A549 (cell line): ENCODE results near the gene MYO1B. TPM values are rescaled to one million over a fixed set of nuclear protein-coding genes. Genes with fewer than 3 reads are reported as not detected.
A peak's percentile ranks its signal among the peaks of the same experiment; 100 is the strongest.

Experiments used
- ATAC-seq, 2 experiments: fragments of 200-7000 bp in 1 of 2; fragments of >200 bp in 1 of 2; cut with Nextera tagmentation in 1 of 2; cut with Tn5 transposase in 1 of 2; 3 replicates each; pipeline versions ENCODE4 v1.8.0 to v1.9.1; 2018 to 2020; ENCODE audit warnings: mild to moderate bottlenecking in 1 of 2, moderate library complexity in 1 of 2
- CTCF ChIA-PET: fragments of 300-600 bp; sonication (Branson Sonifier 250); formaldehyde crosslinking; extraction: SDS; loops from one replicate; lab custom pipeline; 2021; ENCODE audit warnings: antibody characterized with exemption, inconsistent platforms; lab: Yijun Ruan, JAX
- POLR2A ChIA-PET: fragments of 350-600 bp; formaldehyde crosslinking; extraction: SDS; loops from one replicate; lab custom pipeline; 2021; ENCODE audit warnings: antibody characterized with exemption, inconsistent platforms; lab: Yijun Ruan, JAX
- DNase-seq, 2 experiments: peaks; one replicate each; pipeline versions ENCODE4 v3.0.0 to v3.0.0-alpha.2; 2011 to 2016; ENCODE audit warnings: low read depth in 1 of 2, low spot score in 1 of 2
- FAIRE-seq: peaks from 2 replicates; lab custom pipeline; 2011; peaks lifted over from hg19 to GRCh38; lab: Jason Lieb, UNC
- H3K27ac ChIP-seq, 2 experiments: fragments of >200 bp; sonication (Bioruptor Twin); formaldehyde crosslinking; 3 replicates each; pipeline ENCODE4 v1.5.1; 2016 to 2017
- H3K4me1 ChIP-seq: fragments of >200 bp; sonication (Bioruptor Twin); formaldehyde crosslinking; 3 replicates; pipeline ENCODE4 v1.6.1; 2016
- H3K4me2 ChIP-seq: fragments of >200 bp; sonication (Bioruptor Twin); formaldehyde crosslinking; 3 replicates; pipeline ENCODE4 v1.6.1; 2016
- H3K4me3 ChIP-seq: fragments of >200 bp; sonication (Bioruptor Twin); formaldehyde crosslinking; 3 replicates; pipeline ENCODE4 v1.5.1; 2016
- H3K9me3 ChIP-seq: fragments of >200 bp; sonication (Bioruptor Twin); formaldehyde crosslinking; 3 replicates; pipeline ENCODE4 v1.6.1; 2016
- BHLHE40 ChIP-seq: IDR thresholded peaks from 2 replicates; pipeline ENCODE4 v1.6.1; 2012; ENCODE audit warnings: low read depth, low read length, inconsistent platforms
- CBX2 ChIP-seq: fragments of 200-600 bp; sonication (generic); IDR thresholded peaks from 2 replicates; pipeline ENCODE4 v1.6.1; 2016; ENCODE audit warnings: low read depth, mild to moderate bottlenecking, borderline replicate concordance
- CBX8 ChIP-seq: fragments of 200-600 bp; sonication (generic); IDR thresholded peaks from 2 replicates; pipeline ENCODE4 v1.6.1; 2016
- CHD4 ChIP-seq: fragments of 200-600 bp; sonication (generic); IDR thresholded peaks from 2 replicates; pipeline ENCODE4 v1.6.1; 2016; ENCODE audit warnings: antibody characterized with exemption, mild to moderate bottlenecking, borderline replicate concordance
- E2F6 ChIP-seq: IDR thresholded peaks from 2 replicates; pipeline ENCODE4 v1.6.1; 2012; ENCODE audit warnings: low read depth, borderline replicate concordance
- EHF ChIP-seq: fragments of 250-450 bp; sonication (Bioruptor Pico); IDR thresholded peaks from 2 replicates; pipeline ENCODE4 v1.5.0; 2020; ENCODE audit warnings: mild to moderate bottlenecking
- EP300 ChIP-seq, 2 experiments: fragments of >200 bp; sonication (Bioruptor Twin); formaldehyde crosslinking; IDR thresholded peaks; 2 replicates in 1 of 2; 3 replicates in 1 of 2; pipeline ENCODE4 v1.6.1; 2016 to 2017
- FOSB ChIP-seq: fragments of 250-450 bp; sonication (Bioruptor Pico); IDR thresholded peaks from 2 replicates; pipeline ENCODE4 v1.5.0; 2020; ENCODE audit warnings: mild to moderate bottlenecking, moderate library complexity
- FOSL2 ChIP-seq, 2 experiments: fragments of 450-650 bp in 1 of 2; fragments of >200 bp in 1 of 2; sonication (Bioruptor Twin) in 1 of 2; formaldehyde crosslinking; IDR thresholded peaks; 2 replicates each; pipeline versions ENCODE4 v1.5.0 to v1.6.1; 2016 to 2020; ENCODE audit warnings: mild to moderate bottlenecking in 1 of 2, moderate library complexity in 1 of 2
- FOXS1 ChIP-seq: fragments of 250-450 bp; sonication (Bioruptor Pico); IDR thresholded peaks from 2 replicates; pipeline ENCODE4 v1.5.0; 2020; ENCODE audit warnings: mild to moderate bottlenecking, moderate library complexity
- HES2 ChIP-seq: fragments of >200 bp; sonication (Bioruptor Twin); formaldehyde crosslinking; IDR thresholded peaks from 2 replicates; pipeline ENCODE4 v1.6.1; 2016
- HOXA7 ChIP-seq: fragments of 250-450 bp; sonication (Bioruptor Pico); IDR thresholded peaks from 2 replicates; pipeline ENCODE4 v1.5.0; 2020; ENCODE audit warnings: mild to moderate bottlenecking, moderate library complexity
- HOXB13 ChIP-seq: fragments of 250-450 bp; sonication (Bioruptor Pico); IDR thresholded peaks from 2 replicates; pipeline ENCODE4 v1.5.0; 2020; ENCODE audit warnings: low read depth, mild to moderate bottlenecking, moderate library complexity
- HOXB5 ChIP-seq: fragments of 250-450 bp; sonication (Bioruptor Pico); IDR thresholded peaks from 2 replicates; pipeline ENCODE4 v1.5.0; 2020; ENCODE audit warnings: mild to moderate bottlenecking, moderate library complexity
- JUN ChIP-seq, 2 experiments: fragments of >200 bp; sonication (Bioruptor Twin); formaldehyde crosslinking; IDR thresholded peaks; 2 replicates in 1 of 2; 3 replicates in 1 of 2; pipeline ENCODE4 v1.6.1; 2016 to 2017
- KDM1A ChIP-seq: fragments of 200-600 bp; sonication (generic); IDR thresholded peaks from 2 replicates; pipeline ENCODE4 v1.6.1; 2016; ENCODE audit warnings: low read depth, mild to moderate bottlenecking
- MAFK ChIP-seq: fragments of 450-650 bp; IDR thresholded peaks from 2 replicates; pipeline ENCODE4 v1.6.1; 2014; ENCODE audit not compliant: partially characterized antibody
- MAX ChIP-seq: IDR thresholded peaks from 2 replicates; pipeline ENCODE4 v1.6.1; 2012
- MAZ ChIP-seq: fragments of 150-350 bp; IDR thresholded peaks from 2 replicates; pipeline ENCODE4 v1.6.1; 2014; ENCODE audit warnings: antibody characterized with exemption, low read depth, low read length, borderline replicate concordance
- MYC ChIP-seq: IDR thresholded peaks from 2 replicates; pipeline ENCODE4 v1.6.1; 2012; ENCODE audit warnings: mild to moderate bottlenecking, inconsistent platforms, low read length, improper control_type of control experiment, borderline replicate concordance
- NFE2L2 ChIP-seq: fragments of 150-350 bp; conservative IDR thresholded peaks from 2 replicates; pipeline ENCODE4 v1.6.1; 2014; ENCODE audit warnings: low read length
- PBX3 ChIP-seq: IDR thresholded peaks from 2 replicates; pipeline ENCODE4 v1.6.1; 2012
- POLR2AphosphoS2 ChIP-seq: conservative IDR thresholded peaks from 2 replicates; pipeline ENCODE4 v1.6.1; 2012; ENCODE audit warnings: low read length, improper control_type of control experiment, inconsistent platforms
- RAD21 ChIP-seq, 2 experiments: fragments of >200 bp in 1 of 2; sonication (Bioruptor Twin) in 1 of 2; formaldehyde crosslinking in 1 of 2; IDR thresholded peaks in 1 of 2; conservative IDR thresholded peaks in 1 of 2; 2 replicates in 1 of 2; 3 replicates in 1 of 2; pipeline ENCODE4 v1.6.1; 2012 to 2018; ENCODE audit warnings: inconsistent platforms in 1 of 2
- RCOR1 ChIP-seq: fragments of 150-350 bp; IDR thresholded peaks from 2 replicates; pipeline ENCODE4 v1.6.1; 2014; ENCODE audit warnings: antibody characterized with exemption, low read length, low read depth
- RFX5 ChIP-seq: fragments of 450-650 bp; IDR thresholded peaks from 2 replicates; pipeline ENCODE4 v1.7.1; 2014; ENCODE audit warnings: antibody characterized with exemption, mild to moderate bottlenecking, moderate library complexity
- RNF2 ChIP-seq: fragments of 200-600 bp; sonication (generic); IDR thresholded peaks from 2 replicates; pipeline ENCODE4 v1.6.1; 2016; ENCODE audit warnings: low read depth, mild to moderate bottlenecking, antibody characterized with exemption, moderate library complexity, borderline replicate concordance
- USF2 ChIP-seq: fragments of 450-650 bp; IDR thresholded peaks from 2 replicates; pipeline ENCODE4 v1.6.1; 2014; ENCODE audit warnings: antibody characterized with exemption
- ZC3H11A ChIP-seq: fragments of 450-650 bp; IDR thresholded peaks from 2 replicates; pipeline ENCODE4 v1.6.1; 2014; ENCODE audit warnings: antibody characterized with exemption, mild to moderate bottlenecking
- ZFP36 ChIP-seq: fragments of 450-650 bp; IDR thresholded peaks from 2 replicates; pipeline ENCODE4 v1.6.1; 2014; ENCODE audit warnings: borderline replicate concordance; ENCODE audit not compliant: partially characterized antibody
- ZNF302 ChIP-seq: fragments of 250-450 bp; sonication (Bioruptor Pico); IDR thresholded peaks from 2 replicates; pipeline ENCODE4 v1.9.0; 2021; ENCODE audit warnings: inconsistent platforms, mild to moderate bottlenecking, moderate library complexity
- ZSCAN20 ChIP-seq: fragments of 250-450 bp; sonication (Bioruptor Pico); IDR thresholded peaks from 2 replicates; pipeline ENCODE4 v1.8.0; 2022; ENCODE audit warnings: mild to moderate bottlenecking, moderate library complexity
- WGBS: methylation state at CpG from one replicate; pipeline ENCODE4 v1.1.6; 2017; ENCODE audit errors: missing lambda C conversion rate; 5-methylcytosine and 5-hydroxymethylcytosine counted together
- polyA minus RNA-seq: library from RNA; depleted of rRNA, polyadenylated mRNA; stranded (reverse); fragments of >200 nt; gene quantifications from 2 replicates; pipeline ENCODE4 v1.2.3, GENCODE V29; 2011; rRNA and poly(A)+ RNA removed
- polyA plus RNA-seq, 4 experiments: library from polyadenylated mRNA; depleted of rRNA in 3 of 4; stranded (reverse); fragments of >200 nt; fragmentation: RNase III in 1 of 4; extraction: RNeasy Plus Mini Kit Qiagen cat#74134 plus additional on column Dnase treatment in 1 of 4; gene quantifications; 2 replicates in 3 of 4; 3 replicates in 1 of 4; pipeline ENCODE4 v1.2.3, GENCODE V29; 2011 to 2017
- TF ChIP-seq, protein P1 (sequence below): fragments of 150-350 bp; IDR thresholded peaks from 2 replicates; pipeline ENCODE4 v1.6.1; 2014; ENCODE audit warnings: low read depth, mild to moderate bottlenecking, low read length
- TF ChIP-seq, protein P2 (sequence below): fragments of 250-450 bp; sonication (Bioruptor Pico); IDR thresholded peaks from 2 replicates; pipeline ENCODE4 v1.5.0; 2020; ENCODE audit warnings: low read depth, mild to moderate bottlenecking, moderate library complexity

MYO1B gene
- polyA plus RNA-seq (2011; rRNA removed) = 154 and 159 TPM in 2 replicates
- 37.0 and 40.3 TPM in 2 replicates for polyA plus RNA-seq (2012; cell fraction: cytosol; rRNA removed)
- polyA plus RNA-seq (2012; cell fraction: nucleus; rRNA removed) = 28.8 and 43.5 TPM in 2 replicates
- 77.7 to 96.4 TPM (median 77.9 TPM) in 3 replicates for polyA plus RNA-seq (2017; fragmentation: RNase III; extraction: RNeasy Plus Mini Kit Qiagen cat#74134 plus additional on column Dnase treatment)
- polyA minus RNA-seq = 106 and 112 TPM in 2 replicates

- peaks cover 37% of the 10 kb centered on the region for H3K4me1 ChIP-seq
- H3K4me2 ChIP-seq = peak within 1 kb of the TSS; percentile 93
- peak within 1 kb of the TSS; percentile 89 to 93 for H3K27ac ChIP-seq
- POLR2A ChIA-PET = interaction anchor here (0.7 to 1.5 kb wide), 4 partner anchors 27 to 74 kb away, joined by 3 to 6 read pairs (median 4); no protein-coding TSS in a partner anchor
- H3K4me3 ChIP-seq = peak within 1 kb of the TSS; percentile 94
- CTCF ChIA-PET = interaction anchor here (0.7 to 3.7 kb wide), 8 partner anchors 16 to 256 kb away, joined by 3 to 25 read pairs (median 3); no protein-coding TSS in a partner anchor
- H3K9me3 ChIP-seq = 0 out of 3 replicates have a peak, but pooled peaks cover 3% of the 10 kb centered on the region
- peak; percentile 58 to 89 for DNase-seq
- WGBS = 3% methylated on average over 32 of the region's 112 CpGs
- ATAC-seq = peak; percentile 83 to 88
- FAIRE-seq = no peak
- TF ChIP-seq FOSL2 (IDR thresholded peaks at IDR 0.05) = no peak
- TF ChIP-seq FOSL2 (CRISPR knock-in tag; IDR thresholded peaks at IDR 0.05) = peak; percentile 61
- TF ChIP-seq MAFK = no peak
- no peak for TF ChIP-seq FOXS1 (CRISPR knock-in tag)
- TF ChIP-seq ZC3H11A = no peak
- TF ChIP-seq POLR2AphosphoS2 = no peak
- no peak for TF ChIP-seq BHLHE40
- TF ChIP-seq EP300 (IDR thresholded peaks at IDR 0.05) = no peak
- TF ChIP-seq MAZ = 0 out of 2 replicates have a peak, but pooled peaks have one; percentile 18
- no peak for TF ChIP-seq USF2
- no peak for TF ChIP-seq ZFP36
- no peak for TF ChIP-seq FOSB
- 0 out of 2 replicates have a peak, but pooled peaks have one; percentile 42 for TF ChIP-seq MYC
- TF ChIP-seq RNF2 = no peak
- no peak for TF ChIP-seq RCOR1
- TF ChIP-seq CBX2 = no peak
- TF ChIP-seq ZNF302 = no peak
- no peak for TF ChIP-seq PBX3
- no peak for TF ChIP-seq CBX8
- peak; percentile 17; the same call in 1 of the 2 replicates for TF ChIP-seq RFX5
- TF ChIP-seq MAX = peak; percentile 78
- no peak for TF ChIP-seq HOXB13 (CRISPR knock-in tag)
- peak in 1 of 2 experiments; percentile 58; a peak in 2 of 5 replicates for TF ChIP-seq JUN (IDR thresholded peaks at IDR 0.05)
- peak; percentile 66 to 91 for TF ChIP-seq RAD21 (conservative IDR thresholded peaks at IDR 0.05 in 1 of 2, IDR thresholded peaks at IDR 0.05 in 1 of 2)
- TF ChIP-seq, protein P1, sequence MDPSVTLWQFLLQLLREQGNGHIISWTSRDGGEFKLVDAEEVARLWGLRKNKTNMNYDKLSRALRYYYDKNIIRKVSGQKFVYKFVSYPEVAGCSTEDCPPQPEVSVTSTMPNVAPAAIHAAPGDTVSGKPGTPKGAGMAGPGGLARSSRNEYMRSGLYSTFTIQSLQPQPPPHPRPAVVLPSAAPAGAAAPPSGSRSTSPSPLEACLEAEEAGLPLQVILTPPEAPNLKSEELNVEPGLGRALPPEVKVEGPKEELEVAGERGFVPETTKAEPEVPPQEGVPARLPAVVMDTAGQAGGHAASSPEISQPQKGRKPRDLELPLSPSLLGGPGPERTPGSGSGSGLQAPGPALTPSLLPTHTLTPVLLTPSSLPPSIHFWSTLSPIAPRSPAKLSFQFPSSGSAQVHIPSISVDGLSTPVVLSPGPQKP = no peak
- no peak for TF ChIP-seq NFE2L2
- peak; percentile 53 for TF ChIP-seq E2F6
- TF ChIP-seq HOXB5 (CRISPR knock-in tag) = 0 out of 2 replicates have a peak, but pooled peaks have one; percentile 8
- no peak for TF ChIP-seq HOXA7 (CRISPR knock-in tag)
- TF ChIP-seq, protein P2, sequence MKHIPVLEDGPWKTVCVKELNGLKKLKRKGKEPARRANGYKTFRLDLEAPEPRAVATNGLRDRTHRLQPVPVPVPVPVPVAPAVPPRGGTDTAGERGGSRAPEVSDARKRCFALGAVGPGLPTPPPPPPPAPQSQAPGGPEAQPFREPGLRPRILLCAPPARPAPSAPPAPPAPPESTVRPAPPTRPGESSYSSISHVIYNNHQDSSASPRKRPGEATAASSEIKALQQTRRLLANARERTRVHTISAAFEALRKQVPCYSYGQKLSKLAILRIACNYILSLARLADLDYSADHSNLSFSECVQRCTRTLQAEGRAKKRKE (CRISPR knock-in tag) = no peak
- TF ChIP-seq ZSCAN20 = no peak
- no peak for TF ChIP-seq EHF (CRISPR knock-in tag)
- TF ChIP-seq KDM1A = no peak
- no peak for TF ChIP-seq HES2
- TF ChIP-seq CHD4 = no peak; the same call in 1 of the 2 replicates
These were observed at the start of gene MYO1B for GRCh38 chr2:191245046-191245868. Gene MYO1B (plus strand): TSS chr2:191245404. CDS start chr2:191276896, 31,492 bp downstream.
